ENCODE results near the gene FST. TPM values are rescaled to one million over a fixed set of nuclear protein-coding genes. Genes with fewer than 3 reads are reported as not detected.

Gene FST
- total and polyA plus RNA-seq, 2 of the 13 experiments (the other 11 are each of a cell fraction or from before 2014, with no cell fraction given), result 38.6 to 136 TPM

DNA sequence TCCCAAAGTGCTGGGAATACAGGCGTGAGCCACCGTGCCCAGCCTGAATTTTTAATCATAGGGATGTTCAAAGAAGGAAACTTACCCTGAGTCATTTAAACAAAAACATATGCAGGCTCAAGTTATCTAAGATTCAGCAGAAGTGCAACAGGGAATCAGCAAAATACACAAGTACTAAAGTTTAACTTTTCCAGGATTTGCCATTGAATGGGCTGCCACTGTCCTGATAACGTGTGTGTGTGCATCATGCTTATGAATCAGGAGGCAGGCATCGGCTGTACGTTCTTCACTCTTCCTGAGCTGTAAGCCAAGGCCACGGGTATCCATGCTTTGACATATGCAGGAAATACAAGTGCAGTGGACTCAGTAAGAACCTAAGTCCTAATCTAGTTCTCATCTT is 48.8 kb upstream of the FST start:
- H2AFZ ChIP-seq (ENCODE audit: low read length), result no peak overlapping the region
- in situ Hi-C loops (cut with HindIII; ENCODE audit: extremely low pct_ligation_motif_present, low pct_unique_long_range_greater_than_20kb), result loop anchor here (25.0 kb wide), 1 partner anchor 631 kb away; no protein-coding TSS in a partner anchor
- no peaks in the 10 kb centered on the region for H3K36me3 ChIP-seq (replicated peaks in 1 of 2; ENCODE audit: control insufficient read depth in 1 of 2, insufficient read depth in 2 of 2, low read length in 2 of 2)
- H3K9me3 ChIP-seq (ENCODE audit: low read length), result no peaks in the 10 kb centered on the region
- peaks cover 44% of the 10 kb centered on the region for H3K4me1 ChIP-seq (ENCODE audit: insufficient read depth, low read length)
- ChIA-PET CTCF (ENCODE audit: low intra/inter-chr PET ratio, low total read pairs) (no interaction called here), POLR2A (no interaction called here)
- no peak overlapping the region for H3K4me2 ChIP-seq (ENCODE audit: low read depth, low read length)
- no peak for TF ChIP-seq FOSL2 (CRISPR knock-in tag; IDR thresholded peaks at IDR 0.05)
- TF ChIP-seq SIN3B (IDR thresholded peaks at IDR 0.05; ENCODE audit: low read length), result no peak
- TF ChIP-seq U2AF2 (IDR thresholded peaks at IDR 0.05; ENCODE audit: low read depth, low read length), result no peak
- ATAC-seq (no peak), DNase-seq (ENCODE audit: low spot score) (no peak), FAIRE-seq (no peak)
- BruUV-seq (replicated peaks), result no TSS peak
- no peak overlapping the region for H3K4me3 ChIP-seq (replicated peaks in 1 of 3; ENCODE audit: insufficient read depth in 1 of 3, low read depth in 2 of 3, low read length in 3 of 3)
- H3K9ac ChIP-seq (ENCODE audit: insufficient read depth, low read depth, low read length), result no peak overlapping the region
- no peak overlapping the region for H3K27ac ChIP-seq (ENCODE audit: extremely low read length, insufficient read depth, low read length)
- intact Hi-C loops (cut with micrococcal nuclease; ENCODE audit: unreplicated experiment), result no loop called here
- 83% methylated on average over 6 of the region's 6 CpGs for WGBS (ENCODE audit: low lambda C conversion rate)
- no peaks in the 10 kb centered on the region for H3K79me2 ChIP-seq (ENCODE audit: insufficient read depth, low read length)
- H4K20me1 ChIP-seq (ENCODE audit: insufficient read depth, low read length), result no peaks in the 10 kb centered on the region
- H3K27me3 ChIP-seq (ENCODE audit: control insufficient read depth in 1 of 2, insufficient read depth in 2 of 2, low read length in 2 of 2), result no peaks in the 10 kb centered on the region

DNA sequence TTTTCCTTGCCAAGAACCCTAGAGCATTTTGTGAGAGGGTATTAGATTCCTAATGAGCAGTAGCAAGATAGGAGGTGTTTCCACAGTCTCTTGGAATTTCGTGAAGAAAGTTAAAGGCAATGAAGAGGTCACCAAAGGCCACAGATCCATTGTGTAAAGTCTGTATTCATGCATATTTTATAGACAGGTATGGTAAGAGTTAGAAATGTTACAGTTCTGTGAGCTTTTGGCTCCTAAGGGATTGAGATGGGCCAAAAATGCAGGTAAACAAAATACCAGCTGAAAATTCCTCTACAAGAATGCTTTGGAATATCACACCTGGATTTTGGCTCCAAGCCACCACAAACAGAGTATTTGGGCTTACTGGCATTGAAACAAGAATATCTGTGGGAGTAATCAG is 47.4 kb upstream of the FST start:
- CTCF ChIA-PET (ENCODE audit: low intra/inter-chr PET ratio, low total read pairs), result no interaction called here
- intact Hi-C loops (cut with micrococcal nuclease; ENCODE audit: unreplicated experiment), result no loop called here
- peak; percentile 11 for TF ChIP-seq TEAD3 (CRISPR knock-in tag; optimal IDR thresholded peaks at IDR 0.05; ENCODE audit: borderline replicate concordance)
- no peak for TF ChIP-seq SALL2 (CRISPR knock-in tag; IDR thresholded peaks at IDR 0.05)
- FAIRE-seq (no peak), ATAC-seq (no peak), DNase-seq (ENCODE audit: low spot score) (peak; percentile 24)
- POLR2A ChIA-PET, result no interaction called here
- H3K36me3 ChIP-seq (replicated peaks in 1 of 2; ENCODE audit: control insufficient read depth in 1 of 2, insufficient read depth in 2 of 2, low read length in 2 of 2), result no peaks in the 10 kb centered on the region
- in situ Hi-C loops (cut with HindIII; ENCODE audit: extremely low pct_ligation_motif_present, low pct_unique_long_range_greater_than_20kb), result loop anchor here (25.0 kb wide), 1 partner anchor 629 kb away; no protein-coding TSS in a partner anchor
- no peaks in the 10 kb centered on the region for H4K20me1 ChIP-seq (ENCODE audit: insufficient read depth, low read length)
- 27% methylated on average over 1 of the region's 1 CpG for WGBS (ENCODE audit: low lambda C conversion rate)
- H3K4me1 ChIP-seq (ENCODE audit: insufficient read depth, low read length), result peaks cover 37% of the 10 kb centered on the region
- peak overlapping the region; percentile 8 for H2AFZ ChIP-seq (ENCODE audit: low read length)
- no peak overlapping the region for H3K27ac ChIP-seq (ENCODE audit: extremely low read length, insufficient read depth, low read length)
- no peaks in the 10 kb centered on the region for H3K79me2 ChIP-seq (ENCODE audit: insufficient read depth, low read length)
- no peak overlapping the region for H3K9ac ChIP-seq (ENCODE audit: insufficient read depth, low read depth, low read length)
- H3K9me3 ChIP-seq (ENCODE audit: low read length), result no peaks in the 10 kb centered on the region
- no peak overlapping the region; the same call in 1 of the 2 replicates for H3K4me2 ChIP-seq (ENCODE audit: low read depth, low read length)
- no peaks in the 10 kb centered on the region for H3K27me3 ChIP-seq (ENCODE audit: control insufficient read depth in 1 of 2, insufficient read depth in 2 of 2, low read length in 2 of 2)
- H3K4me3 ChIP-seq (replicated peaks in 1 of 3; ENCODE audit: insufficient read depth in 1 of 3, low read depth in 2 of 3, low read length in 3 of 3), result no peak overlapping the region
- no TSS peak for BruUV-seq (replicated peaks)

Data from HepG2 (cell line).